Measurements from ENCODE around the gene GLI2.

GLI2 gene

GRCh38 chr2:120738117-120738516, 2.4 kb downstream of the GLI2 start:
- Histone ChIP-seq H3K36me3 (replicated peaks; ENCODE audit: insufficient read depth, low read length) (no peaks in the 10 kb centered on the region), H3K9me3 (replicated peaks; ENCODE audit: insufficient read depth, low read length) (no peaks in the 10 kb centered on the region), H3K9ac (ENCODE audit: low read length) (no peak overlapping the region), H3K27ac (ENCODE audit: low read length) (no peak overlapping the region), H4K20me1 (ENCODE audit: insufficient read depth, low read length) (no peaks in the 10 kb centered on the region), H3K27me3 (replicated peaks; ENCODE audit: insufficient read depth, low read length) (peaks cover 71% of the 10 kb centered on the region), H3K4me3 (ENCODE audit: low read length) (no peak overlapping the region), H3K4me2 (ENCODE audit: low read depth, low read length) (no peak overlapping the region), H3K79me2 (ENCODE audit: low read length) (no peaks in the 10 kb centered on the region), H3K9me2 (replicated peaks; ENCODE audit: insufficient read depth, low read length) (no peaks in the 10 kb centered on the region), H2AFZ (ENCODE audit: low read length) (no peak overlapping the region), H3F3A (ENCODE audit: insufficient read depth, low read length) (no peaks in the 10 kb centered on the region), H3K4me1 (ENCODE audit: low read length) (no peaks in the 10 kb centered on the region)
- TF ChIP-seq, protein P1, sequence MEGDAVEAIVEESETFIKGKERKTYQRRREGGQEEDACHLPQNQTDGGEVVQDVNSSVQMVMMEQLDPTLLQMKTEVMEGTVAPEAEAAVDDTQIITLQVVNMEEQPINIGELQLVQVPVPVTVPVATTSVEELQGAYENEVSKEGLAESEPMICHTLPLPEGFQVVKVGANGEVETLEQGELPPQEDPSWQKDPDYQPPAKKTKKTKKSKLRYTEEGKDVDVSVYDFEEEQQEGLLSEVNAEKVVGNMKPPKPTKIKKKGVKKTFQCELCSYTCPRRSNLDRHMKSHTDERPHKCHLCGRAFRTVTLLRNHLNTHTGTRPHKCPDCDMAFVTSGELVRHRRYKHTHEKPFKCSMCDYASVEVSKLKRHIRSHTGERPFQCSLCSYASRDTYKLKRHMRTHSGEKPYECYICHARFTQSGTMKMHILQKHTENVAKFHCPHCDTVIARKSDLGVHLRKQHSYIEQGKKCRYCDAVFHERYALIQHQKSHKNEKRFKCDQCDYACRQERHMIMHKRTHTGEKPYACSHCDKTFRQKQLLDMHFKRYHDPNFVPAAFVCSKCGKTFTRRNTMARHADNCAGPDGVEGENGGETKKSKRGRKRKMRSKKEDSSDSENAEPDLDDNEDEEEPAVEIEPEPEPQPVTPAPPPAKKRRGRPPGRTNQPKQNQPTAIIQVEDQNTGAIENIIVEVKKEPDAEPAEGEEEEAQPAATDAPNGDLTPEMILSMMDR (IDR thresholded peaks at IDR 0.05; ENCODE audit: low read length), result no peak
- TF ChIP-seq EZH2phosphoT487 (IDR thresholded peaks at IDR 0.05; ENCODE audit: low read length) (no peak), EZH2 (optimal IDR thresholded peaks at IDR 0.05; ENCODE audit: low read depth, low read length) (no peak)
- no peak for DNase-seq

GRCh38 chr2:120738786-120739437, 3.2 kb downstream of the GLI2 start:
- H3K9me3 ChIP-seq (replicated peaks; ENCODE audit: insufficient read depth, low read length), result no peaks in the 10 kb centered on the region
- TF ChIP-seq, protein P1 (IDR thresholded peaks at IDR 0.05; ENCODE audit: low read length), result no peak
- TF ChIP-seq EZH2phosphoT487 (IDR thresholded peaks at IDR 0.05; ENCODE audit: low read length) (no peak), EZH2 (optimal IDR thresholded peaks at IDR 0.05; ENCODE audit: low read depth, low read length) (no peak)
- H3K4me2 ChIP-seq (ENCODE audit: low read depth, low read length), result no peak overlapping the region
- no peaks in the 10 kb centered on the region for H3K79me2 ChIP-seq (ENCODE audit: low read length)
- H3F3A ChIP-seq (ENCODE audit: insufficient read depth, low read length), result no peaks in the 10 kb centered on the region
- DNase-seq, result no peak
- no peak overlapping the region for H2AFZ ChIP-seq (ENCODE audit: low read length)
- no peak overlapping the region for H3K27ac ChIP-seq (ENCODE audit: low read length)
- no peaks in the 10 kb centered on the region for H3K36me3 ChIP-seq (replicated peaks; ENCODE audit: insufficient read depth, low read length)
- H4K20me1 ChIP-seq (ENCODE audit: insufficient read depth, low read length), result no peaks in the 10 kb centered on the region
- H3K27me3 ChIP-seq (replicated peaks; ENCODE audit: insufficient read depth, low read length), result peaks cover 64% of the 10 kb centered on the region
- H3K4me1 ChIP-seq (ENCODE audit: low read length), result no peaks in the 10 kb centered on the region
- no peak overlapping the region for H3K9ac ChIP-seq (ENCODE audit: low read length)
- no peak overlapping the region for H3K4me3 ChIP-seq (ENCODE audit: low read length)
- no peaks in the 10 kb centered on the region for H3K9me2 ChIP-seq (replicated peaks; ENCODE audit: insufficient read depth, low read length)

DNA sequence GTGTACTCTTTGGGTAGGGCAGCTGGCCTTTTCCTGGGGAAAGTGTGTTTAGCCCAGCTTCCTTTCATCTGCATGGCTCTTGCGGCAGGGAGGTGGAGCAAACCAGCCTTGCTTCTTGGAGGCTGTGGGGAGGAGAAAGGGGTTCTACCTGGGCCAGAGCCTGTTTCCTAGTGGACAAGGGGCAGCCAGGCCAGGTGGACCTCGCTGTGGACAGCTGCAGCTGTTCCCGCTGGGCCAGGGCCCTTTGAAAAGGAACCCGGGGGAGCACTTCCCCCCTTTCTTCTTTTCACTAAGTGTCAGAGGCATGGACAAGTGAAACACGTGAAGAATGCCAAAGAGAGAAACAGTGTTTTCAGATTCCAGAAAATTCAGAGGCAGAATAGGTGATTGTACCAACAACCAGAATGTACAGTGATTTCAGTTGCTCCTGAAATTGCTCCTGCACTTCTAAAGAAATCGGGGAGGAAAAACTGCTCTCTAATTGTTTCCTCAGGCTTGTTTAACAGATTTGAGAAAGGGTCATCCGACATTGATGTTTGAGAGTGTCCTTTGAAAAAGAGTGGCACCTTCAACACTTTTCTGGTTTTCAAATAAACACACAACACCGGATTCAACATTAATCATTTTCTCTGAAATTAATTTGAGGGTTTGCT, 3.9 kb downstream of the GLI2 start:
- Histone ChIP-seq H3K4me3 (ENCODE audit: low read length) (no peak overlapping the region), H3K4me2 (ENCODE audit: low read depth, low read length) (no peak overlapping the region), H3F3A (ENCODE audit: insufficient read depth, low read length) (no peaks in the 10 kb centered on the region), H4K20me1 (ENCODE audit: insufficient read depth, low read length) (no peaks in the 10 kb centered on the region), H3K79me2 (ENCODE audit: low read length) (no peaks in the 10 kb centered on the region), H2AFZ (ENCODE audit: low read length) (no peak overlapping the region), H3K27me3 (replicated peaks; ENCODE audit: insufficient read depth, low read length) (peaks cover 59% of the 10 kb centered on the region), H3K4me1 (ENCODE audit: low read length) (no peaks in the 10 kb centered on the region), H3K36me3 (replicated peaks; ENCODE audit: insufficient read depth, low read length) (no peaks in the 10 kb centered on the region), H3K9me2 (replicated peaks; ENCODE audit: insufficient read depth, low read length) (no peaks in the 10 kb centered on the region), H3K9ac (ENCODE audit: low read length) (no peak overlapping the region), H3K27ac (ENCODE audit: low read length) (no peak overlapping the region), H3K9me3 (replicated peaks; ENCODE audit: insufficient read depth, low read length) (no peaks in the 10 kb centered on the region)
- TF ChIP-seq EZH2 (optimal IDR thresholded peaks at IDR 0.05; ENCODE audit: low read depth, low read length), result no peak
- TF ChIP-seq EZH2phosphoT487 (IDR thresholded peaks at IDR 0.05; ENCODE audit: low read length), result no peak
- TF ChIP-seq, protein P1 (IDR thresholded peaks at IDR 0.05; ENCODE audit: low read length), result no peak
- no peak for DNase-seq

All from MM.1S (cell line).